Stimulated activated CD8-positive, alpha-beta memory T cell treated with anti-CD3 and anti-CD28 coated beads, Interleukin-4, amount 100 ng/mL, for 1 hour (primary cell): ENCODE measurements around the gene MBNL2.

Experiments used
- DNase-seq, 2 donors: peaks; one replicate each; pipeline ENCODE4 v3.0.0-alpha.2; 2020; ENCODE audit warnings: low read depth in 2 of 2, low spot score in 1 of 2

MBNL2 gene

DNA sequence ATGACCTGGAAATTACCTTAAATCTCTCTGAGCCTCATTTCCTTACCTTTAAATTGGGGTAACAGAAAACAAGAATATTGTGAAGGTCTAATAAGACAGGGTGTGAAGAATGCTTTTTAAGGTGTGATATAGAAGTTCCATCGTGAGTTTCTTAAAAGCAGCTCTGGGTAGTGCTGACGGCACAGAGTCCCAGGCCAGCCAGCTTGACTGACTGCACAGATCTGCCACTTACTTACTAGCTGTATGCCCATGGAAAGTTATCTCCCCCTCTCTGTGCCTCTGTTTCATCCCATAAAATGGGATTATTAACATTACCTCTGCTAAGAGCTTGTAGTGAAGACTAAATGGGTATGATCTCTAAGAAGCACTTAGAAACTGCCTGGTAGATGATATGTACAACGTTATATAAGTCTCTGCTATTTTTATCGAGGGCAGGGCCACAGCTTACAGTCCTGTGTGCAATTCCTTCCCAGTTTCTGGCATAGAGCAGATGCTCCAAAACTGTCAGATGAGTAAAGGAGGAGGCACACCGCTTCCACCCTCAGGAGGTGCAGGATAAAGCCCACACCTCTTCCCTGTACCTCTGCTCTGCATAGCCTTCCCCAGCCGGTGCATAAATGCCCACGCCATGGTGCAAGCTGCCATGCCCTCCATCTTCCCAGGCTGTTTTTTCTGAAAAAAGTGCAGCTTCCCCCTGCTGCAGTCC lies 99.6 kb downstream of the MBNL2 start:
- DNase-seq: no peak

DNA sequence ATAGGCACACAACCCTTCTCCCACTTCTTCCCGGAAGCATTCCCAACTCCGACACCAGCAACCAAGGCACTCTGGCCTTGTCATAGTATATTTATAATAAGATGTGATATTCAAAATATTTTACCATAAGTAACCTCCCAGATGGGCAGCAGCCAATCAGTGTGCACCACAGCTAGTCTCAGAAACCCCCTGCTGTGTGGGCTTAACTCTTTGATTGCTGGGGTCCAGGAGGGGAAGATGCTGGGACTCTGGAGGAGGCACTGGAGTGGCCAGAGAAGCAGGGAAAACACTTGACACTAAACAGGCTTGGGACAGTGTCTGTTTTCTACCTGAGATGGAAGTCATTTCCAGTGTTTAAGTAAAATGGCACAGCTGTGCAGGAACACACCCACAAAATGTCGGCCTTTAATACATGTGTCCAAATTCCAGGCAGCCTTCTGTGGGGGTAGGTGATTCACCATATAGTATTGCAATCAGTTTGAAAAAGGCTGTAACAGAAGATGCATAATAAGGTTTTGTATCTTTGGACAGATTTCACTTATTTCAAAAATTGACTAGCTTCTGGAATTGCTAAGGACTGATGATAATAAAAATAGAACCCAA lies 100.7 kb downstream of the MBNL2 start:
- no peak for DNase-seq

DNA sequence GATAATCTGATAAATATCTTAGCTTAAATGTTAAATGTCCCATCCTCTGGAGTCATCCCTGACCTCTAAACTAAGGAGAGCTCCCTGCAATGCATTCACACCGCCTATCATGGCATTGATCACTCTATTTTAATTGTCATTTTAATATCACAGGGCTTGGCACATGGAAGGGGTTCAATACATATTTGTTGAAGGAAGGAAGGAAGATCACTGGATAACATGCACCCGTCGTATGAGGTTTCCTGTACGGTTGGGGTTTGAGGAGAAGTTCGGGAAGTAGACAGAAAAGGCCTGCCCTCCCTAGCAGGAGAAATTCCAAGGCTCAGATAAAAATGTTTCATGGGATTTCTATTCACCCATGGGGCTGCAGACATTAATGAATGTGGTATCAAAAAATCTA lies 102.0 kb downstream of the MBNL2 start:
- DNase-seq: no peak

DNA sequence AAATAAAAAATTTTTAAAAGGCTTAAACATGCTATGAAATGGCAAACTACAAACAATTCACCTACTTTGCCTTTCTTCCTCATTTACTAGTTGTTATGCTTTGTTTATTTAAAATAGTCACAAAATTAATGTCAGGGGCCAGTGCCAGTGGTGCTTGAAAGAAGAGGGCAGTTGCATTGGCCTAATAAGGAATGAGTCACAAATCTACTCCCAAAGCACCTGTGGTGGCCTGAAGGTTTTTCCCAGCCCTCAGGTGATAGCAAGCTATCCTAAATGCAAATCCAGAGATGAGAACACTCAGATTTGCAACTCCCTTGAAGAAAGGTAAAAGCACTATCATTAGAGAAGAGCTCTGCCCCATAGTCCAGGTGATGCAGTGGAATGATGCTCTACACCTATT lies 103.6 kb downstream of the MBNL2 start:
- no peak for DNase-seq

DNA sequence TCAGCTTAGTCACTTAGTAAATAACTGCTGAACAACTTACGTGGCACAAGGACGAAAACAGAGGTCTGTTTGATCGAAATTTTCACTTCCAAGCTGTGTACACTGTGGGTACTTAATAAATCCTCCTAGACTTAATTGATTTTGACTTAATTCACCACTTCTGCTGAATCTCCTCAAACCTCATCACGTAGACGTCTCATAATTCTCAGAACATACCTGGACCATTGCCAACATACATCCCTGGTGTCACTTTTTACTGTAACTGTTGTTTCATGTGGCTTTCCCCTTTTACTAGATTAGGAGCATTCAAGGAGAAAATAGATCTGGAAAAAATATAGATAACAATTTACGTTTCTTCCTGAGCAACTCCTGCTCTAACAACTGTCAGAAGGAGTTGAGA lies 105.0 kb downstream of the MBNL2 start:
- no peak for DNase-seq

- DNase-seq: no peak
These were observed 105.5 kb downstream of the MBNL2 start for GRCh38 chr13:97327506-97328221.

DNA sequence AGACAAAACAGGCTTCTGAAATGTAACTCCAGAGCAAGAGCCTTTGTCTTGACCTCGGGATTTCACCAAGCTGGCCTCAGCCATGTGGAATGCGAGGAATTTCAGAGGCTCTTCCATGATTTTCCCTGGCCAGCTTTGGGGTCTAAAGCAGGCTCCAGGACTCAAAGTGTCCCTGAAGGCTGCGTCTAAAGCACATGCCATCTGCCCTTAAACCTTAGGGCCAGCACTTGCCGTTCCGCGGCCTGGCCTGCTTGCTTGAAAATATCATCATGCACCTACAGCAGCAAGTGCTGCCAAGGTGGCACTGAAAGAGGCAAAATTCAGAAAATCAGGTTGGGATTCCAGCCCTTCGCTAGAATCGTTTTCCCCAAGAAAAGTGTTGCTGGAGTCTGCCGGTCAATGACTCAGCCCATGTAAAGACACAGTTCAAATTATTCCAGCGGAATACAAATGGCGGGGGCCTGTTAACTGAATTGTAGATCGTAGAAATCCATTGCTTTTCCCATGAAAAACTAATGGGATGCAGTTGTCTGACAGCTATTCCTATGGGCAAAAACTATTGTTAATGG lies 106.2 kb downstream of the MBNL2 start:
- DNase-seq: no peak

- no peak for DNase-seq
These were observed 107.2 kb downstream of the MBNL2 start for GRCh38 chr13:97329331-97329730.

DNA sequence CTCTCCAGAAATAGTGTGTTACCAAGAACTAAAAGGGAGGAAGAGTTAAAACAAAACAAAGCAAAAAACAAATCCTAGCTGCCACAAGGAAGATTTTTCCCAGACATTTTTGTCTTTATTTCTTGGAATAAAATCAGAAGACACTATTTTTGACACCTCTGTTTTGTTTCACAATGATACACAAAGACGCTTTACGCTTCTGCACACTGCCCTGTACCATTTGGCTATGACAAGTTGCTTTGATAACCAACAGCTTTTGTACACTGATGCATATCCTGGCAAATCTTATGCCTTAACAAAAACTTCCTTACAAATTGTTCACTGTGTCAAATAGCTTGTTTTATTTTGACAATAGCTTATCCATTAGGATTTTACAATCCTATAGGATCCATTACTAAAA lies 108.3 kb downstream of the MBNL2 start:
- DNase-seq: no peak

- no peak for DNase-seq
These were observed 110.6 kb downstream of the MBNL2 start for GRCh38 chr13:97332742-97333141.

DNA sequence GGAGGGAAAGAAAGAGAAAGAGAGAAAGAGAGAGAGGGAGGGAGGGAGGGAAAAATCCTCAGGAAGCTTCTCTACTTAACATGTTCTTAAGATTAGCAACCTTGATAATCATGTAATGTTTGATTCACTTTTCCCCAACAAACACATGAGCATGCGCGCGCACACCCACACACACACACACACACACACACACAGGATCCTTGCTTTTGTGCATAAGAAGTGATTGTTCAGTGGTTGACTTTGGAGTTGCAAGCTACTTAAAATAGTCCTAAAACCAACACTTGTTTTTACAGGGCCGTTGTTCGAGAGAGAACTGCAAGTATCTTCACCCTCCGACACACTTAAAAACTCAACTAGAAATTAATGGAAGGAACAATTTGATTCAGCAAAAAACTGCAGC lies 111.8 kb downstream of the MBNL2 start:
- no peak for DNase-seq

- no peak for DNase-seq
These were observed 112.6 kb downstream of the MBNL2 start for GRCh38 chr13:97334690-97335089.

GRCh38 chr13:97335488-97336134 lies 113.5 kb downstream of the MBNL2 start:
- no peak for DNase-seq

GRCh38 chr13:97337985-97338499 lies 115.9 kb downstream of the MBNL2 start:
- DNase-seq: no peak

DNA sequence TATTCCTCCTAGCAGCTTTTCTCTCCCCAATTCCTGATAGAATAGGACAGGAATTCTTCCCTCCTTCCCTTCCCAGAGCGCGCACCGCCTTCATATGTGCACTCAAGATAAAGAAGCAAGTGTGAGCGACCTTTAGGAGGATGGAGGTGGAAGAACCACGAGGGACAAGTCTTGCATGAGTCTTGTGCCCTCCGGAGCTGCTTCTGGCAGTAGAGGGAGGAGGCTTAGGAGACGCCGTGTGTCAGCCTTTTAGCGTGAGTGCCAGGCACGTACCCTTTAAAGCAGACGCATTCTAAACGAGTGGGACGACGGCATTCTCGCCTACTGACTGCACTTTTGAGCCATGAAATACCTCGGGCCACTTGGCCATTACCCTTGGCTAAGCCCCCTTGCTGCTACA lies 116.4 kb downstream of the MBNL2 start:
- no peak for DNase-seq

DNA sequence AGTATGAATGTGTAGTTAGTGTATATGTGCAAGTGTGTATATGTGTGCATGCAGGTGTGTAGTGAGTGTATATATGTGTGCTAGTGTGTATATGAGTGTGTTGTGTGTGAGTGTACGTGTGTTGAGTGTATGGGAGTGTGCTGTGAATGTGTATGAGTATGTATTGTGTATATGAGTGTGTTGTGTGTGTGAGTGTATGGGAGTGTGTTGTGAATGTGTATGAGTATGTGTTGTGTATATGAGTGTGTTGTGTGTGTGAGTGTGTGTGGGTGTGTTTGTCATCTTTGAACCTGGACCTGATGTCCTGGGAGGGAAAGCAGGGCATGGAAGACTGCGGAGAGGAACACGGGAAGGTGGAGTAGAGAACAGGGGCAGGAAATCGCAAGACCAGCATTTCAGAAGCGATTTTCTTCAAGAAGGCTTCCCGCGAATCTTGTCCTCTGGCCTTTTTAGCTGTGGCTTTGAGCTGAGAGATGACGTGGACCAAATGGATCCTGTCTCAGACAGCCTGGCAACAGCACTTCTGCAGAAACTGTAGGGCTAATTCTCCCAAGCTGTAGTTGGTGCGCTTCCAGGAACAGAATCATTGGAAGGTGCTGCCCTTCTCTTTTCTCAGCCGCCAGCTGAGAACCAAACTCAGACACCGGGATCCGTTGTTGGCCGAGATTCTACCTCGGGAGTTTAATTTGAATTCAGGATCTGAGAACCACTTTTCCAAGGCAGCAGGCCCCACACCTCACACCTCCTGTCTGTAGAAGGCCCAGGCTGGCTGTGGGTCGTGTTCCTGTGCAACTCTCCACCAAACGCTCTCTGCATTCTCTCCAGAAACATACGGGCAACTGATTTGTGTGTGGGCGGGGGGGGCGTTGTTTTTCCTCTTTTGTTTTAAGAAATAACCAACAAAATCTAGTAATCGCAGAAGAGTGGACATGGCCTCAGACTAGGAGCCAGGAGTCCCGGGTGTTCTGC lies 117.2 kb downstream of the MBNL2 start:
- no peak for DNase-seq

DNA sequence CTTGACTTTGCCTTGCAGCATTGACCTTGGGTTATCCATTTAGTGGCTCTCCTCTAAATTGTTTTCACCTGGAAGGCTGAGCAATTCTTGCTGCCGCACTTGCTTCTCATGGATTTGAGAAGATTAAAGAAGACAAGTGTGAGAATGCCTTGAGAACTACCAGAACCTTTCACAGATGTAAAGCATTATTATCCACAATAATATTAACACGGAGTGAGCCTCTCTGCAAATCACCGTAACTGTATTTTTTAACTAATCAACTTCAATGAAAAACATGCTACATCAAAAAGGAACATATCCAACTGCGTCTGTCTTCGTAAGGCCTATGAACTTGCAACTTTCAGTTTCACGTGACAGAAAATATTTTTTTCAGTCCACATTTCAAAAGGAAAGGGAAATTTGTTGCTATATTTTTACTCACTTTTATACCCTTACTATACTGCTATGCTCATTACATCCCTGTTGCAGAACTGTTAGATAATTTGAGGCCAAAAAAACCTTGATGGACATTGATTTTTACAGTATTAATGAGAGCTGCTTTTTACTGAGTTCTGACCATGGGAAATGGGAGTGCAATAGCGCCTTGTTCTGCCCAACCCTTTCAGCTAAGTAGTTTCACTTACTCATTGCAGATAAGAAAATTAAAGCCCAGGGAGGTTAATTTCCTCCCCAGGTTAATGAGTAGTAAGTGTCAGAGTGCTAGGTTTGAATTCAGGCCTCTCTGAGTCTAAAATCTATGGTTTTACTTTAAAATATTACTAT lies 118.0 kb downstream of the MBNL2 start:
- no peak for DNase-seq

- no peak for DNase-seq
These were observed 119.0 kb downstream of the MBNL2 start for GRCh38 chr13:97341135-97341534.

GRCh38 chr13:97342136-97342535 lies 120.0 kb downstream of the MBNL2 start:
- no peak for DNase-seq

- DNase-seq: no peak
These were observed 120.8 kb downstream of the MBNL2 start for GRCh38 chr13:97342936-97343335.
